ENCODE results near the gene GABRA4.
A peak's percentile ranks its signal among the peaks of the same experiment; 100 is the strongest.

Gene GABRA4

DNA sequence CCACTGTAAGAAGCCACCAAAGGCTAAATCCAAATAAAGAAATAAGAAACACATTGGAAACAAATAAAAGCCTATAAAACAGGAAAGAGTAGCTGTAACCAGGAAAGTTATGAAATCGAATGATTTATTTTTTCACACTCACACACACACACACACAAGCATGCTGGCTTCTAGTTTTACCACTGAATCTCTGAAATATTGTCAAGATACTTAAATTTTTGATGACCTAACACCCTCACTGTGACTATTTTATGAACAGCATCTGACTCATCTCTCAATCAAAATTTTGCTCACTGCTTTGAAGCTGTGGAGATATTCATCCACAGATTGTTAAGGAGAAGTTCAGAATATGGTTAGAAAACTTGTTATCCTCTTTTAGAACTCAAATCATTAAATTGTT lies 24.1 kb upstream of the GABRA4 start:
- TF ChIP-seq, protein P1, sequence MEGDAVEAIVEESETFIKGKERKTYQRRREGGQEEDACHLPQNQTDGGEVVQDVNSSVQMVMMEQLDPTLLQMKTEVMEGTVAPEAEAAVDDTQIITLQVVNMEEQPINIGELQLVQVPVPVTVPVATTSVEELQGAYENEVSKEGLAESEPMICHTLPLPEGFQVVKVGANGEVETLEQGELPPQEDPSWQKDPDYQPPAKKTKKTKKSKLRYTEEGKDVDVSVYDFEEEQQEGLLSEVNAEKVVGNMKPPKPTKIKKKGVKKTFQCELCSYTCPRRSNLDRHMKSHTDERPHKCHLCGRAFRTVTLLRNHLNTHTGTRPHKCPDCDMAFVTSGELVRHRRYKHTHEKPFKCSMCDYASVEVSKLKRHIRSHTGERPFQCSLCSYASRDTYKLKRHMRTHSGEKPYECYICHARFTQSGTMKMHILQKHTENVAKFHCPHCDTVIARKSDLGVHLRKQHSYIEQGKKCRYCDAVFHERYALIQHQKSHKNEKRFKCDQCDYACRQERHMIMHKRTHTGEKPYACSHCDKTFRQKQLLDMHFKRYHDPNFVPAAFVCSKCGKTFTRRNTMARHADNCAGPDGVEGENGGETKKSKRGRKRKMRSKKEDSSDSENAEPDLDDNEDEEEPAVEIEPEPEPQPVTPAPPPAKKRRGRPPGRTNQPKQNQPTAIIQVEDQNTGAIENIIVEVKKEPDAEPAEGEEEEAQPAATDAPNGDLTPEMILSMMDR (IDR thresholded peaks at IDR 0.05; ENCODE audit: extremely low read depth, missing control alignments), result no peak
- DNase-seq (ENCODE audit: low spot score), result no peak

DNA sequence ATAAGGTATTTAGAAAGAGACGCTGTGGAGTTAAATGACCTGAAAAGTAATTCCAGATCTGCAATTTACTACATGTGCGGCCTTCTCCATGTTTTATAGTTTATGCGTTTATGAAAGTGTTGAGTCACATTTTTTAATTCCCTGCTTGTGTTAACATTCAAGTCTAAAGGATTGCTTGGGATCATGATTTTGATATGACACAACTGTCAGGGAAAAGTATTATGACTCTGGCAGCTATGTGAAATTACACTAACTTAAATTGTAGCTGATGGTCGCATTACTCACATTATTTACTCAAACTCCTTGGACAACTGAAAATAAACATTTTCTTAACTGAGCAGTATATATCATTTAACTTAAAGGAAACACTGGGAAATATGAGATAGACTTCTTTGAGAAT lies 23.7 kb upstream of the GABRA4 start:
- no peak for DNase-seq (ENCODE audit: low spot score)

DNA sequence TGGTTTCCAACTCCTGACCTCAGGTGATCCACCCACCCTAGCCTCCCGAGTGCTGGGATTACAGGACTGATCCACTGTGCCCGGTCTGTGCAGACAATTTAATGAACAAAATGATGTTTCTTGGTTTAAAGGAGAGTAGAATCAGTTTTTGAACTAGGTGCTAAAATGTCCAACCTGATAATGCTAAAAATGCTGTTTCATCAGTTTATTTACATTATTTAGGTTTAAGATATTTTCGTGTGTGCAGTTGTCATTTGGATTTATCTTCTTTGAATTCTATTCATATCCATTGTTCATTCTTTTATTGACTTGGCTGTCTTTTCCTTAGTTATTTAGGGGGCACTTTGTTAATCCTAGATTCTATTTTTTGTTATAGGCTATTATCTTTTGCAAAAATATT lies 20.0 kb upstream of the GABRA4 start:
- DNase-seq (ENCODE audit: low spot score), result no peak
- TF ChIP-seq, protein P1 (IDR thresholded peaks at IDR 0.05; ENCODE audit: extremely low read depth, missing control alignments), result no peak

More for the DNA sequence above, 23.7 kb upstream of the GABRA4 start:
- TF ChIP-seq, protein P1 (IDR thresholded peaks at IDR 0.05; ENCODE audit: extremely low read depth, missing control alignments), result no peak

DNA sequence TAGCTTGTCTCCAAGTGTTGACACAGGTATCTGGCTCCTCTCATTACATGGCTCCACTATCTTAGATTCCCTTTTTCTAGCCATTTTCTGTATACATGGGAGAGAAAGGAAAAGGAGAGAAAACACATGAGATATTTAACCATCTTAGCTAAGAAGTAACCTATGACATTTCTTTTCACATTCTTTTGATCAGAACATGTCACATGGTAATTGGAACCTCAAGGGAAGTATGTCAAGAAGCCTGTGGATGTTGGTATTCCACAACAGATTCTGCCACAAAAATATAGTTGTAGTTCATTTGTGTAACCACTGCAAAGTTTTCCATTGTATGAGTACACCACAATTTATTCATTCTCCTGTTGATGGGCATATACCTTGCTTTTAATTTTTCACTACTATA lies 19.3 kb upstream of the GABRA4 start:
- DNase-seq (ENCODE audit: low spot score), result no peak
- TF ChIP-seq, protein P1 (IDR thresholded peaks at IDR 0.05; ENCODE audit: extremely low read depth, missing control alignments), result no peak

DNA sequence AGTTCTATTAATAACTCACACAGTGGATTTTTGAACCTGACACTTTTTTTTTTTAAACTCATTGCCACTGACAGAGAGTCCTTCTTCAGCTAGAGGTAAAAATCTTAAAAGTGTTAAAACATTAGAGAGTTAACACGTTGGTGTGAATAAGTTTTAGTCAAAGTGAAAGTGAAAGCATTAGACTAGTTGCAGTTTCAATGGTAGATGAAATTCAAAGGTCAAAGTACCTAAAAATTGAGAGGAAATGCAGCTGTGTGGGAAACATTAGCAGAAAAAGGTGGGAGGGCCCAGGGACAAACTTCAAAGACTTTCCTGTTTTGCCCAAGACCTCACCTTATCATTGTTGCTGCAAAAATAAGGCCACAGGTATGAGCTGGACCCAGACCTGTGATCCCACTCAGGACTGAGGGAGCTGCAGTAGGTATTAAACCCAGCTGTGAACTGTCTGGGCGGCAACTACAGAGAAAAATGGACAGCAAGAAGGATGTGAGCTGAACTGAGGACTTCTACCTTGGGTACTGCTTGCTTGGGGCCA lies 17.6 kb upstream of the GABRA4 start:
- TF ChIP-seq, protein P1 (IDR thresholded peaks at IDR 0.05; ENCODE audit: extremely low read depth, missing control alignments), result no peak
- peak; percentile 53 for DNase-seq (ENCODE audit: low spot score)

DNA sequence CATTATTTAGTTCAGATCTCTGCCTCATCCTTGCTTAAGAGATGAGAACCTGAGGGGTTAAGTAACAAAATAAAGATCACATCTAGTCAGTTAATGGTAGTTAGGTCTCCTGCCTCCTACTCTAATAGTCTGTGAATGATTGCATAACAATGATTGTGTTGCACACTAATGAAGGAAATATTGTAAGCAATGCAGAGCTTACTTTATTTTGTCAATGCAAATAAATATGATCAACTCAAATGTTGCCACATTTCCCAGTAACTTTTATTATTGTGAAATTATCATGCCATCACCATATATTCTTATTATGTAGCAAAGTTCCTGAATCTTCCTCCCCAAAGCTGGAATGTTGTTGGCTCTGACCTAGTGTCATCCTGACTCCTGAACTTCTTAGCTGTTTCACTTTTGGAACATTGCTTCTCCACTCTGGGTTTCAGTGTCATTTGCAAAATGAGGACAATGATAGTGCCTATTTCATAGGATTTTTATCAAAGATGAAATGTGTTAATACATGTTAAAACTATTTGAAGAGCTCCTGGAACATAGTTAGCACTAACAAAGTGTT lies 17.0 kb upstream of the GABRA4 start:
- TF ChIP-seq, protein P1 (IDR thresholded peaks at IDR 0.05; ENCODE audit: extremely low read depth, missing control alignments), result no peak

DNA sequence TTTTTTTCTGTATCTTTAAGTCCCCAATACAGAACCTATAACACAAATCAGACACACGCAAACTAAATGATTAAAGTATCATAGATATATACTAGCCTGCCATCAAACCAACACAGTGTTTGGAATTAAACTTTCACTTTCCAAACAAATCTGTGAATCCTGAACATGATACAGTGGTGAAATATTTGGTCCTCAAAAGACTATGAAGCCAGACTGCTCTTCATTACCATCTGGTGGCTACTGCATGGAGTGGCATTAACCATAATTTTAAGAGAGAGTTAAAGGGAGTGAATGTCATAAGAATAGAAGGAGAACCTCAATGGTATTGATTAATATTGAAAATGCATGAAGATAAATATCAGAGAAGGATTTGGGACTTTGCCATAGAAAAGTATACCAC lies 9.2 kb upstream of the GABRA4 start:
- no peak for DNase-seq (ENCODE audit: low spot score)
- TF ChIP-seq, protein P1 (IDR thresholded peaks at IDR 0.05; ENCODE audit: extremely low read depth, missing control alignments), result no peak

More for the DNA sequence above, 17.0 kb upstream of the GABRA4 start:
- no peak for DNase-seq (ENCODE audit: low spot score)
